Esophagus squamous epithelium (tissue), 5 donors: ENCODE results near the gene SEMA6D. TPM values are rescaled to one million over a fixed set of nuclear protein-coding genes. Genes with fewer than 3 reads are reported as not detected.

Experiments
- DNase-seq: peaks from one replicate; lab custom pipeline; 2025; lab: John Stamatoyannopoulos, UW
- H3K27ac ChIP-seq, 4 donors: fragments of 200-600 bp; sonication (generic); one replicate each; pipeline ENCODE4 v1.5.1; 2016 to 2019; ENCODE audit warnings: mild to moderate bottlenecking in 1 of 4
- H3K27me3 ChIP-seq, 4 donors: fragments of 200-600 bp; sonication (generic); 1 replicate in 3 of 4; 2 replicates in 1 of 4; pipeline versions ENCODE4 v1.5.1 to v1.6.0; 2017 to 2021; ENCODE audit warnings: antibody characterized with exemption in 1 of 4
- H3K36me3 ChIP-seq, 3 donors: fragments of 200-600 bp; sonication (generic); one replicate each; pipeline ENCODE4 v1.5.1; 2016 to 2019
- H3K4me1 ChIP-seq, 3 donors: fragments of 200-600 bp; sonication (generic); one replicate each; pipeline ENCODE4 v1.5.1; 2017 to 2019
- H3K4me3 ChIP-seq, 4 donors: fragments of 200-600 bp; sonication (generic); 1 replicate in 3 of 4; 2 replicates in 1 of 4; pipeline ENCODE4 v1.5.1; 2016 to 2019; ENCODE audit warnings: mild to moderate bottlenecking in 2 of 4, moderate library complexity in 1 of 4
- H3K9me3 ChIP-seq, 3 donors: fragments of 200-600 bp; sonication (generic); one replicate each; pipeline ENCODE4 v1.5.1; 2016 to 2019
- CTCF ChIP-seq, 6 experiments: fragments of 450-650 bp in 4 of 6; fragments of 200-600 bp in 2 of 6; sonication (generic) in 2 of 6; IDR thresholded peaks; one replicate each; pipeline ENCODE4 v1.5.1; 2016 to 2019; ENCODE audit warnings: antibody characterized with exemption in 6 of 6, mild to moderate bottlenecking in 4 of 6, moderate library complexity in 4 of 6
- POLR2A ChIP-seq, 4 donors: fragments of 450-650 bp; IDR thresholded peaks; one replicate each; pipeline ENCODE4 v1.6.1; 2017; ENCODE audit warnings: antibody characterized with exemption in 4 of 4, mild to moderate bottlenecking in 4 of 4, moderate library complexity in 3 of 4
- WGBS, 2 donors: methylation state at CpG; one replicate each; pipeline ENCODE4 v1.1.5; 2018; 5-methylcytosine and 5-hydroxymethylcytosine counted together
- intact Hi-C: fragments of 100-400 bp; cut with DNase I; formaldehyde crosslinking; loops from one replicate; pipeline ENCODE4 v1.15.0; 2022
- total RNA-seq, 4 donors: library from RNA; depleted of rRNA; stranded (reverse); fragments of >200 nt; gene quantifications; one replicate each; pipeline ENCODE4 v1.1.0, GENCODE V29; 2016
- donor health status: DM: yes; HTN: yes; CAD: no.

Gene SEMA6D
- total RNA-seq, 4 donors from 2014 or later = 0.40 to 4.0 (median 1.1) TPM

- Histone ChIP-seq H3K4me1 (peaks cover 14 to 57% (median 17%) of the 10 kb centered on the region in 3 donors), H3K9me3 (no peaks in the 10 kb centered on the region), H3K27ac (peak overlapping the region in 1 of 4 donors; percentile 23), H3K27me3 (peaks cover 0 to 7% (median 0%) of the 10 kb centered on the region in 4 donors), H3K4me3 (no peak overlapping the region), H3K36me3 (no peaks in the 10 kb centered on the region)
- 39 to 48% methylated on average over 9 of the region's 9 CpGs for WGBS, 2 donors
- DNase-seq = no peak
- TF ChIP-seq CTCF (IDR thresholded peaks at IDR 0.05) = no peak
- no peak for TF ChIP-seq POLR2A (IDR thresholded peaks at IDR 0.05)
- intact Hi-C loops = no loop called here
Observed at GRCh38 chr15:47820057-47820746, 102.9 kb downstream of the SEMA6D start.

GRCh38 chr15:47820747-47821319 lies 103.5 kb downstream of the SEMA6D start:
- peaks cover 0 to 7% (median 0%) of the 10 kb centered on the region in 4 donors for H3K27me3 ChIP-seq
- H3K27ac ChIP-seq = peak overlapping the region in 1 of 4 donors; percentile 23
- intact Hi-C loops = no loop called here
- H3K36me3 ChIP-seq = no peaks in the 10 kb centered on the region
- H3K9me3 ChIP-seq = no peaks in the 10 kb centered on the region
- H3K4me1 ChIP-seq = peaks cover 14 to 57% (median 17%) of the 10 kb centered on the region in 3 donors
- H3K4me3 ChIP-seq = no peak overlapping the region
- WGBS, 2 donors = 37 to 44% methylated on average over 8 of the region's 8 CpGs
- TF ChIP-seq POLR2A (IDR thresholded peaks at IDR 0.05) = no peak
- no peak for TF ChIP-seq CTCF (IDR thresholded peaks at IDR 0.05)
- DNase-seq = no peak

- DNase-seq = no peak
- peaks cover 0 to 7% (median 0%) of the 10 kb centered on the region in 4 donors for H3K27me3 ChIP-seq
- intact Hi-C loops = no loop called here
- TF ChIP-seq CTCF (IDR thresholded peaks at IDR 0.05) (no peak), POLR2A (IDR thresholded peaks at IDR 0.05) (no peak)
- H3K27ac ChIP-seq = no peak overlapping the region
- H3K4me1 ChIP-seq = peaks cover 14 to 57% (median 17%) of the 10 kb centered on the region in 3 donors
- no peaks in the 10 kb centered on the region for H3K9me3 ChIP-seq
- H3K36me3 ChIP-seq = no peaks in the 10 kb centered on the region
- H3K4me3 ChIP-seq = no peak overlapping the region
- 47 to 54% methylated on average over 4 of the region's 4 CpGs for WGBS, 2 donors
Observed at GRCh38 chr15:47822048-47822447, 104.7 kb downstream of the SEMA6D start.
